HG02973 (cell line): ENCODE data around the gene SUCO.

Source experiments
- ATAC-seq: cut with Tn5 transposase; IDR thresholded peaks from one replicate; pipeline ENCODE4 v1.9.1; 2021; ENCODE audit warnings: moderate library complexity; ENCODE audit not compliant: unreplicated experiment

The SUCO gene

DNA sequence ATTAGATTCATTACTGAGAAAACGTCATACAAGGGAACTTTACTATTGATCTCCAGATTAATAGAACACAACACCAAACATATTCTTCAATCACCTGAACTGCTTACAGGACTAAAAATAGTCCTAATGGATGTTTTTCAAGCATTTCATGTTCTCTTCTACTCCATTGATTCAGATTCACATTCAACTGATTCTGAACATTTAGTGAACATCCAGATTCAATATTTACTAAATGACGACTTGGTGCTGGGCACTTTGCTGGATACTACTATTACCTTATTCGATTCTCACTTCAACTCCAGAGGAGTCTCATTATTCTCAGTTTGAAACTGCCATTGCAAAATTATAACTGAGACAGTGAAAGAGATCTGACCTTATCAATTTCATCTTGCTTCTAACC lies 18.8 kb upstream of the SUCO start:
- ATAC-seq, result no peak

DNA sequence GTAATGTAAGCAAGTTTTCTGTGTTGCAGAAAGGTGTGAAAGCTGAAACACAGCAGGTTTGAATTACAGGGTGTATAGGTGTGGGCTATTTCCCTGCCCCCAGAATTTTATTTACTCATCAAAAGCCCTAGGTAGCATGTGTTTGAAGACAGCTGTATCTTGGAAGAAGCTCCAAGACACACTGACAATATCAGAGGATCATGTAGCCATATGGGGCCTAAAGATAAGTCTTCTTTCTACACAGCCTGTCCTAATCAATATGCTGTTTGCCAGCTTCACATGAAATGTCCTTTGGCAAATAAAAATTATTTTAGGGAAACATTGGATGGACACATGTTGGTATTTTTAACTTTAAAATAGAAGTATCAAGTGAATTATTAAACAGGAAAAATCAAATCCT lies 17.5 kb upstream of the SUCO start:
- ATAC-seq, result no peak

DNA sequence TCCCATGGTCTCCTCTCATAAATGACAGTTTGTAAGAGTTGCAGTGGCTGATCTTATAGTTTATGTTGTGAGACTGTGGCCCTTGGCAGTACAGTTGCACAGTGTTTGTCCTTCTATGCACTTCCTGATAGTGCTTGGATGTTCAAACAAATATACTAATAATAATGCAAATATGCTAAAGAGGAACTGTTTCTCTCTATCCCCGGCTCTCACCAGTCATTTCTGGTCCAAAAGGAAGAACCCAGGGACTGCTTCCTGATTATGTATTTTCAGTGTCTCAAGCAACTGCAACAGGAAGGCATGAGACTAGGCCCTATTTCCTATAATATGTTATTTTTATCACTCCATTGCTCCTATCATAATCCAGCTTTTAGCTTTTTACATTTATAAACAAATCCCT lies 17.0 kb upstream of the SUCO start:
- no peak for ATAC-seq

DNA sequence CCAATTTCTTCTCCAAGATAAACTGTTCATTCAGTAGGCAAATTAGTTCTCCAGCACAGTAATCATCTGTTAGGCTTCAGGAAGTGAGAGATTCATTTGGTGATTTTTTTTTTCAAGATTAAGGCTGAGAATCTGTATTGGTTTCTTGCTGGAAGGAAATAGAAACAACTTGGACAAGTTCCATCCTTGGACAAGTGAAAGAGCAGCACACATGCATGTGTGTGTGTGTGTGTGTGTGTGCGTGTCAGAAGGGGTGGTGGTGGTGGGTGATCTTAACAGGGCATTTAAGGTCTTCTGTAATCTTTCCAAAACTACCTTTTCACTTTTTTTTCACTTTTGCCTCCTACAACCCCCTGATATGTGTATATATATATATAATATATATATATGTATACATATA lies 15.9 kb upstream of the SUCO start:
- no peak for ATAC-seq

DNA sequence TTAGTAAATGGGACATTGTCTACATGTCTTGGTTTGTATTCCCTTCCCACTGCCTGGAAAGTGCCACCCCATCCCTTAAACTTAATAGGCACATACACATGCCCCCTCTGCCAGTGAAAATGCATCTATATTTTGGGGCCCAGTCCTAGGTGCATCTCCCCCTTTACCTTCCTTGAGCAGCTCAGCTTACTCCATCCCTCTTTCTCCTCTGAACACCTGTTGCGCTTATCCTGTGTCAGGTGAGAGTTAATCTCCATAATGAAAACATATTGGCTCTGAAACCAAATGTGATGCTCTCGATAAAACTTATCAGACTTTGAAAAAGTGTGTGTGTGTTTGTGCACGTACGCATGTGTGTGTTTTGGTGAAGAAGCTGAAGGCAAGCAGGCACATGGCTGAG lies 15.4 kb upstream of the SUCO start:
- ATAC-seq, result no peak

DNA sequence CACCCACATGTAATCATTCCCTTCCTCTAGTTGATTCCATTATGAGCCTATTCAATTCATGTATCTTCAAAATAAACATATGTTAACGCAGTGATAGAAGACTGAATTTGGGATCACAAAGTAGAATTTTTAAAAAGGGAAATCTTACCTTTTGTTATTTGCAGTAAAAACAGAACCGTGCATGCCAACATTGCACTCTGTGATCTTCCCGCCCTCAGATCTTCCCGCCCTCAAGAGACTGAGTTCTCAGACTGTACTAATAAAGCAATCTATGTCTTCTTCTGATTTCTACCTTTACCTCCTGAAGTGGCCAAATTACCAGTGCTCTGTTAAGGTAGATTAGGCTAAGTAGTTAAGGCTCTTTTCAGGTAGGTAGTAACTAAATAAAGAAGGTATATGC lies 3.6 kb upstream of the SUCO start:
- ATAC-seq, result no peak

DNA sequence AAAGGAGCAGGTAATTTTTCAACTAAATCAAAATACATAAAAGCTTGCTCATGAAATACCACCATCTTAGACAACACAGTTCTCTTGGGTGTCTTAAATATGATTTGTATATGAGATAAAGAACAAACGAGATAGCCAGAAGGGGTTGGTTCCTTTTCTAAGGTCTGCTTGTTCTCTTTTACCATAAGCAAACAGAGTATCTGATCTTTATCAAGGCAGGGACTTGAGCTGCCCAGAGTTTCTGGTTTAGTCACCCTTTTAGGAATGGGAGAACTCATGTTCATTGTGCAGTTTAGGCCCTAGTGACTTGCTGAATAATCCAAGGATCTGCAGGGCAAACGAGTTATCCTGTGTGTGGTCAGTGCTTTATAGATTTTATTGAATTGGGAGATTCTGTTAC lies 3.0 kb upstream of the SUCO start:
- no peak for ATAC-seq

DNA sequence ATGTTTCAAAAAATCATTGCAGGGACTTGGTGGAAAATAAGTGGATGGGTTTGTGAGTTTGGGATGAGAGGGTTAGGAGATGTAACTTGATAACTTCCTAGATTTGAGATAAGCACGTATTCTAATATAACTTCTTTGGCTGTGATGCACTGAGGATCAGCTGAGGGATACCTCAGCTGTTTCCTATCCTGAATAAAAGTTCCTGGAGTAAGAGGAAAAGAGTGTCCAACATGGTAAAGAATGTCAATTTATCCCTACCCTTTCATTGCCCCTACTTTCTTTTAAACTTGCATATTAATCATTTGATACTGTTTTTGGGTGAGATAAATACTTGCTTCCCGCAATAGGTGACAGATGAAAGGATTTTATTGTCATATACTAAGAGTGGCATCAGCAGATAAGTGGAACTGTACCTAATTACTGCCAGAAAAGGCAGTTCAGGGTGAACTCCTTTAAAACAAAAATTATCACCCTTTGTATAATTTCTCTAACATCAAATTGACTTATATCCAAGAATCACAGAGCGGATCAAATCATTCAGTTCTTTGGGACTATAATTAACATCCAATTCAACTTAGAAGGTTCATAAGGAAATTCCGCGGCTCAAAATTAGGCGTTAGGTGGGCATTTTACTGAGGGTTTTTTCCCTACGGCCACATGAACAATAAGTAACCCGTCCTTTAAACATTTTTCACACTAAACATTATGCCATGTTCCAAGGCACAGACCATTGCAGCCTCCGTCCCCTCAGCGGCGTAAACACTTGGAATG lies 1.4 kb upstream of the SUCO start:
- ATAC-seq, result no peak

DNA sequence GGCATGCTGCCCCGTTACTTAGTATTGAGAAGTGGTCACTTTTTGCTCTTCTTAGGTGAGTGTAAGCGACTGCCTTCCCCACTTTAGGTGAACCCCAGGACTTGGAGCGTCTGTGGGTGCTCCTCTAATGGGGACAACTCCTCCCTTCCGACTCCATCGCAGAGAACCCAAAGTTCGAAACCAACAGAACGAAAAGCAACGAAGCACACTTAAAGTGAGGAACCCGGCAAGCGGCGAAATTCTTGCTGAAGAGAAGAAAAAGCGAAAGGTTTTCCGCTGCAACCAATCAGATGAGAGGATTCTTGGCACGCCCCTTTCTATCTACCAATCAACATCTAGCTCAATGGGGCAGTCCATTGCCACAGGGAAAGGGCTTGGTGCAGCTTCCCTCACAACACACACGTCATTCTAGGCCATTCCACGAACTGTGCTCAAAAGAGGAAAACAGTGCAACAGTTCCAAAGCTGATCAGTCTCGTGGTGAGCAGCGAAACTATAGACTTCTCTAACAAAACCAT lies 709 bp upstream of the SUCO start:
- ATAC-seq, result peak; percentile 66

DNA sequence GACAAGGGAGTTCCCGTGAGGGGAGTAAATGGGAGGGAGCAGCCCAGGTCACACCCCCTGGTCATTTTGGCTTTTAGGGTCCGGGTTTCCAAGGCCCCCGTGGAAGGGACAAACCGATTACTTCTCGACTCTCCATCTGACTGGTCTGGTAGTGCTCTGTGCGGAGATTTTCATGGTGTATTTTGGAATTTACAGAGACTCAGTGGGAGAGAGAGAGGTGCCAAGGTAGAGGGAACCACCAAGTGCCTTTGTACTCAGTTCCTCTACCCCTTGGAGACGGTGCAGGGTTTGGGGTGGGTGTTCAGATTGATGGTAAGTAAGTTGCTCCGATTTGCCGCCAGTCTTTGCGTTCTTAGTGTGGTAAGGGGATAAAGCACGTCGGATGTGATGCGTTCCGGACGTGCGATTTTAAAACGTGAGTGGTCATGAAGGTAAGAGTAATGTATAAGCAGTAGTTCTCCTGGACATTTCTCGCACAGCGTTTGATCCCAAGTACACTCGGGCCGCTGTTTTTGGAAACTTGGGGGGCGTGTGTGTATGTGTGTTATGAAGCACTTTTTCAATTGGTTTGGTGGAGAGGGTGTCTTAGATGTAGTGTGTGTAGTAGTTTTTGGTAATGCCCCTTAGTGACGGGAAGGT lies 682 bp downstream of the SUCO start:
- no peak for ATAC-seq

DNA sequence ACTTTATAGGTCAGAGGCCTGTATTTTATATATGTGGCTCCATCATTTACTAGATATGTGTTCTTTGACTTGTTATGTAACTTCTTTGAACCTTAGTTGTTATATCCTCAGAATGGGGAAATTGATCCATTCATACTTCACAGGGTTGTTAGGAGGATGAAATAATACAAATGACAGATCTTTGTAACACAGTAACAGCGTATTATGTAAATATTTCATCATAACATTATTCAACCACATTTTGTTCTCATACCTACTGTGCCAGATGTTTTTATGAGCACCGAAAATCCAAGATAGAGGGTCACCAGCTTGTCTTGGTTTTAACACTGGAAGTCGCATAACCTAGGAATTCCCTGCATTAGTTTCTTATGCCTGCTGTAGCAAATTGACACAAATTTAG lies 3.3 kb downstream of the SUCO start:
- ATAC-seq, result no peak

DNA sequence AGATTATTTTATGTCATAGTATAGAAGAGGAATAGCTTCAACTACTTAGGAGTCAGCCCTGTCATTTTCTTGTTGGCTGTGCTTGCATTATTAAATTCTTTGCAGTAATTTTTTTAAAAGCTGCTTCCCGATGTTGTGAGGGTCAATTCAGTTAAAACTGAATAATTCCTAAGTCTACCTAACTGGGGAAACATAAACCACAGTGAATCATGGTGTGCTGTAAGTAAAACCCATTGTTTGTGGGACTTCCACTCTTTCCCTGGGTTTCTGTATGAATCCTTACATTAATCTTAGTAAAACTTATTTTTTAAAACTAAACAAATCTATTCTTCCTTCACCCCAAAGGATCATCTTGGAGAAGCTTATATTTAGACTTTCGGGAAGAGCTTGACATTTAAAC lies 4.4 kb downstream of the SUCO start:
- no peak for ATAC-seq

DNA sequence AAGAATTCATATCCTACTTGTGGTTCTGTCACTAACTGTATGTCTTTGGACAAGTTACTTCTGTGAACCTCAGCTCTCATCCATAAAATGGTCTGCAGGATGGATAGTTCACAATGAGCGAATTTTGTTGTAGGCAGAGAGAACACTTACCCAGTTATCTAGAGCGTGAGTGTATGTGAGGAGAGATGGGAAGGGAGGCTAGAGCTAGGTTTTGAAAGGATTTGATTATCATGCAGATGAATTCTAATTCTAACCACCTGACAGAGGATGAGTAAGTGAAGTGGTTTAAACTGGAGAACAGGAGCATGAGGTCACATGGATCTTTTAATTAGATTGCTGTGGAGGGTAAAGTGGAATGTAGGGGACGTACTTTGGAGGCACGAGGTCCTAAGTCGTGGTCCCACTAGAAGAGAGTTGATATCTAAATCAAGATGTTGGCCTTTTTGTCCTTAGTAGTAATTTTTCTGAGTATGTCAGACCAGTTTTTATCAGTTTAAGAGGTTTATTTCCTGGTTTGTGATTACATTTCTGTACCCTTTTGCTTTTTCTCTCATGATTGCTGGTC lies 5.0 kb downstream of the SUCO start:
- ATAC-seq, result no peak

DNA sequence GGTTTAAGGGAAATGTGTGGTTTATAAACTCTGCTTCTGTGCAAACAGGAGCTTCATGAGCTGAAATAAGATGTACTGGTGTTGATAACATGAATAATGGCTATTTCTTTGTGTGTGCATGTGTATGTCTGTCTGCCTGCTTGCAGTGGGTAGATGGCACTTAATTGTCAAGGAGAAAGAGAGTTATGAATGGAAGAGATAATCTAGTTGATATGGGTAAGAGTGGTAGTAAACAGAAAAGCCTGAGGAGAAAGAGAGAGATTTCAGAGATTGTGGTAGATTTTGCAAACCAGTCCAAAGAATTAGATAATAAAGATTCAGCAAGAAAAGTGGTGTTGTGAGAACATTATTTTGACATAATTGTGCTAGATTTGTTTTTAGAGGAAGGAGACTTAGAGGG lies 7.7 kb downstream of the SUCO start:
- ATAC-seq, result no peak

DNA sequence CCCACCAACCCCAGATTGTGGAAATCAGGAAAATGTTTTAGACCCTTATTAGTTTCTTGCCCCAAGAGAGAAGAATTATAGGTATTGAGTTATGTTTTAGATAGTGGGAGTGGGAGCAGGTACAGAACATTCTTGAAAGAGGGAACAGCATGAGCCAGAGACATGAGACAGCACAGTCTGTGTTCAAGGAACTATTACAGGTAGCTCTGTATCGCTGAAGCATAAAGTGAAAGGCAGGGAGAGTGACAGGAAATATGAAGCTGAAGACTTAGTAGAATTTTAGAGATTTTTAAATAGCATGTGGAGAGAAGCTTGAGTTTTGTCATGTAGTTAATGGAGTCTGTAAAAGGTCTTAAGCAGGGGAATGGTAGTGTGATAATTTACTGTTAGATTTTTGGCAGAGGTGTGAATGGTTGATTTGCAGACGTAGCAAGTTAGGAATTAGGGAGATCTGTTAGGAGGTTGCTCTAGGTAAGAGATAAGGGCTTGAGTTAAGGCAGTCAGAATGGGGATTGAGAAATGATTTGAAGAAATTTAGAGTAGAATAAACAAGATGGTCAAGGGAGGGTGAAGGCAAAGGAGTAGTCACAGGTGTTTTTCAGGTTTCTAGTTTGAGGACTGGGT lies 11.6 kb downstream of the SUCO start:
- no peak for ATAC-seq

DNA sequence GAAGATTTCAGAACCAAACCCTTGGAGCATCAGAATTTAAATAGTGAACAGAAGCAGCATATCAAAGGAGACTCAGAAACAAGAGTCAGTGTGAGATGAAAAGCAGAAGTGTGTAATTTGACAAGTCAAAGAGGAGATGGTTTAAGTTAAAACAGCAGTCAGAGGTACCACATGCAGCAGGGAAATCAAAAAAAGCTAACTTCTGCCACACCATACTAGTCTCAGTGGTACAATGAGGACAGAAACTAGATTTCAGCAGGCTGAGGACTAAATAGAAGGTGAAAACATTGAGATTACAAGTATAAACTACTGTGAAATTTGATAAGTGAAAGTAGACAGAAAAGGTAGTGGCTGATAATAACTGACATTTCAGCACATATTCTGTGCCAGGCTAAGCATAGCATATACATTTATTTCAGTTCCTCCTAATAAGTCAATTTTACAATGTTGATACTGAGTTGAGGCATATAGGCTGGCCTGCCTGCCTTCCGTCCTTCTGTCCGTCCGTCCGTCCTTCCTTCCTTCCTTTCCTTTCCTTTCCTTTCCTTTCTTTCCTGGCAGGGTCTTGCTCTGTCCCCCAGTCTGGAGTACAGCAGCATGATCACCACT lies 12.6 kb downstream of the SUCO start:
- ATAC-seq, result peak; percentile 80

DNA sequence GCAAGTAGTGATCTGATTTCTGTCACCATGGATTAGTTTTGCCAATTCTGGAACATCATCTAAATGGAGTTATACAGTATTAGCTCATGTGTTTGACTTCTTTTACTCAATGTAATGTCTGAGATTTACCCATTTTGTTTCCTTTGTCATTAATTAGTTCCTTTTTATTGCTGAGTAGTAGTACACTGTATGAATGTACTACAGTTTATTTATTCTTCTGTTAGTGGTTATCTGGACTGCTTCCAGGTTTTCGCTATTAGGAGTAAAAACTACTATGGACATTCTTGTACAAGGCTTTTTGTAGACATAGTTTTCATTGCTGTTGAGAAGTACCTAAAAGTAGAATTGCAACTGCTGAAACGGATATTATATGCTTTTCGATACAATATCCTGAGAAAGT lies 14.1 kb downstream of the SUCO start:
- ATAC-seq, result no peak

DNA sequence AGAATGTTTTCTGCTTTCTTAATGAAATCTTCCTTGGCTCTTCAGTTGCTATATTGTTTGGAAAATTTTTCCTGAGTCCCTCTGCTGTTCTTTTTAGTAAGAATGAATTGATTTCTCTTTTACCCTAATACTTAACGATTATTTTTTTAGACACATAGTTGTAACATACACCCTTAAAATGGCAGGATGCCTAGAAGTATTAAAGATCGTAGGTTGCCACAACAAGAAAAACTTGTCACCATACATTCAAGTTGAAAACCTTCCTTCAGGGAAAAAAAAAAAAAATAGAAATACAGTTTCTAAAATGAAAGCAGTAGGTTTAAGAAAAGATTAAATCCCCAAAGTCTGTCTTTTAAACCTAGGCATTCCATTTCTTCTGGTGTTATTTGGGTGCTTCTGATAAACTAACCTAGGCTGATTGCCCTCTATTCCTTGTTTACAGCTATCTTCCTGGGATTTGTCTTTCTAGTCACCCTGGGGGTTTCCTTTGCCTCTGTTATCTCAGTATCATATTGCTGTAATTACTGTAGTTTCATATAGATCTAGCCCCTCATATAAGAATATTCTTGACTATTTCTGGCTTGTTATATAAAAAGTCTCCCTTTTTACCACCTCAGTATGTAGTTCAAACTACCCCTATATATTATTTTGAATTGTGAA lies 16.8 kb downstream of the SUCO start:
- no peak for ATAC-seq

DNA sequence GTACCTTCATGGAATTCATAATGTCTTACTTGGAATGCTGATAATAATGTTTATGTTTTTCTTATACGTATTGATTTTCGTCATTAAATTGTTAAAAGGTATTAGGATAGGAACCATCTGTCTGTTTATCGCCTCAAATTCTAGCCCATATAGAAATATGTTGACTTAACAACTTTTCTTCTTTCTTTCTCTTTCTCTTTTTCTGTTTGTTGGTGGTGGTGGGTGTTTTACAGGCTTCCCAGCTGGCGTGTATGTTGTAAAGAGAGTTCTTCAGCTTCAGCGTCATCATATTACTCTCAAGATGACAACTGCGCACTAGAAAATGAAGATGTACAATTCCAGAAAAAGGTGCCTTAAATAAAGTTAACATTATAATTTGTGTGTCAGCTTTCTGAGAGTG lies 18.3 kb downstream of the SUCO start:
- ATAC-seq, result no peak

DNA sequence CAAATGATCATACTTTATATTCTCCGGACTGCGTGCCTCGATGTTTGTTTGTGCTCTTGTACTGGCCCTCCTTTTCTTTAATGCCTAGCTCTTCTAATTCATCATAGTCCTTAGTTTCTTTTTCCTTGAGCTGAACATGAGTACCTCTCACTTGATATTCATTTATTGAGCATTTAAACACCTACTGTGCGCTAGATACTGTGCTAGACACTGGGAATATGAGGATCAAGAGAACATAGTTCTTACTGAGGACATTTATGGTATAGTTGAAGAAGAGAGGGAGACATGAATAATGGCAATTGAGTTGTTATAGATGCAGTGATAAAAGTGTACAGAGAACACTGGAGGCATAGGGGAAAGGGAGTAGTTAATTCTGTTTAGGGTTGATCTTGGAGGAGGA lies 22.0 kb downstream of the SUCO start:
- no peak for ATAC-seq

DNA sequence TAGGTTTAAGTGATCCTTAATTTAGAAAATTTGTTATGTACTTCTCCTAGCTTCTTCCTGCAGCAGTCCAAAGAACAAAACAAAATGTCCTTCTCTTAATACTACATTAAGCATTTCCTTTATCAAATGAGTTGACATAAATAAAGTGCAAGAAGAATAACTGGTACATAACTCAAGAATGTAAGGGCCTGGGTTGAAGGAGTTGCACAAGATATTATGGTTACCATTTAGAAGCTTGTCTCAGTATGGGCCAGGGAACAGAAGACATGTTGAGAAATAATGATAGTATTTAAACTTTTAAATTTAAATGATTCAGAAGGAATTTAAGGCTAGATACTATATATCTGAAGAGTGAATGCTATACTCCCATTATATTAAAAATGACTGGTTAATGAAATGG lies 23.5 kb downstream of the SUCO start:
- no peak for ATAC-seq
